ENCODE data around the gene EP400.
"Not testable (repeated sequence)": the region's sequence is repeated elsewhere in the genome, so short reads cannot be mapped to it uniquely, and the experiment has no call there.

GRCh38 chr12:131953810-131954209 is 4.1 kb downstream of the EP400 start:
- TF ChIP-seq POLR2AphosphoS5, POLR2A, EP300 (IDR thresholded peaks at IDR 0.05): not testable (repeated sequence)
- TF ChIP-seq, protein P1, sequence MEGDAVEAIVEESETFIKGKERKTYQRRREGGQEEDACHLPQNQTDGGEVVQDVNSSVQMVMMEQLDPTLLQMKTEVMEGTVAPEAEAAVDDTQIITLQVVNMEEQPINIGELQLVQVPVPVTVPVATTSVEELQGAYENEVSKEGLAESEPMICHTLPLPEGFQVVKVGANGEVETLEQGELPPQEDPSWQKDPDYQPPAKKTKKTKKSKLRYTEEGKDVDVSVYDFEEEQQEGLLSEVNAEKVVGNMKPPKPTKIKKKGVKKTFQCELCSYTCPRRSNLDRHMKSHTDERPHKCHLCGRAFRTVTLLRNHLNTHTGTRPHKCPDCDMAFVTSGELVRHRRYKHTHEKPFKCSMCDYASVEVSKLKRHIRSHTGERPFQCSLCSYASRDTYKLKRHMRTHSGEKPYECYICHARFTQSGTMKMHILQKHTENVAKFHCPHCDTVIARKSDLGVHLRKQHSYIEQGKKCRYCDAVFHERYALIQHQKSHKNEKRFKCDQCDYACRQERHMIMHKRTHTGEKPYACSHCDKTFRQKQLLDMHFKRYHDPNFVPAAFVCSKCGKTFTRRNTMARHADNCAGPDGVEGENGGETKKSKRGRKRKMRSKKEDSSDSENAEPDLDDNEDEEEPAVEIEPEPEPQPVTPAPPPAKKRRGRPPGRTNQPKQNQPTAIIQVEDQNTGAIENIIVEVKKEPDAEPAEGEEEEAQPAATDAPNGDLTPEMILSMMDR (IDR thresholded peaks at IDR 0.05), result not testable (repeated sequence)

Measured in gastroesophageal sphincter (tissue), 3 donors.